ENCODE data around the gene OSER1. TPM values are rescaled to one million over a fixed set of nuclear protein-coding genes. Genes with fewer than 3 reads are reported as not detected.

The OSER1 gene
- polyA plus RNA-seq, 1 of the 3 experiments (the other 2 are of a cell fraction) = 22.3 TPM

GRCh38 chr20:44151621-44152416, 58.8 kb downstream of the OSER1 start (continued):
- TF ChIP-seq REST (IDR thresholded peaks at IDR 0.05; ENCODE audit: low read depth, low read length) (no peak), NRF1 (IDR thresholded peaks at IDR 0.05; ENCODE audit: low read depth, low read length) (no peak), MEF2A (IDR thresholded peaks at IDR 0.05; ENCODE audit: borderline replicate concordance, low read depth) (no peak), RCOR1 (IDR thresholded peaks at IDR 0.05; ENCODE audit: low read length) (no peak), YY1 (IDR thresholded peaks at IDR 0.05; ENCODE audit: low read depth) (no peak), GABPA (IDR thresholded peaks at IDR 0.05; ENCODE audit: low read depth) (no peak), POLR2AphosphoS5 (IDR thresholded peaks at IDR 0.05; ENCODE audit: low read depth, low read length) (no peak)

- CTCF ChIA-PET = interaction anchor here (3.0 kb wide), 1 partner anchor 29 kb away, joined by 13 read pairs; no protein-coding TSS in a partner anchor
- no peak for TF ChIP-seq USF2 (IDR thresholded peaks at IDR 0.05; ENCODE audit: borderline replicate concordance, low read depth, low read length)
- no peak for TF ChIP-seq JUND (IDR thresholded peaks at IDR 0.05)
- no peak for TF ChIP-seq MEF2A (IDR thresholded peaks at IDR 0.05; ENCODE audit: borderline replicate concordance, low read depth)
These were observed 64.3 kb downstream of the OSER1 start for GRCh38 chr20:44146272-44146671.

More at GRCh38 chr20:44146272-44146671, 64.3 kb downstream of the OSER1 start:
- no peaks in the 10 kb centered on the region for H3K9me2 ChIP-seq
- 77% methylated on average over 4 of the region's 4 CpGs for WGBS (ENCODE audit: low lambda C conversion rate)
- no peaks in the 10 kb centered on the region for H3K79me2 ChIP-seq (ENCODE audit: insufficient read depth)
- no peak overlapping the region for H3K4me2 ChIP-seq
- no peaks in the 10 kb centered on the region for H3K4me1 ChIP-seq (ENCODE audit: control insufficient read depth in 1 of 2, insufficient read depth in 2 of 2, low read depth in 1 of 2, low read length in 1 of 2)
- H3K9me3 ChIP-seq = no peaks in the 10 kb centered on the region
- no peak overlapping the region for H2AFZ ChIP-seq (ENCODE audit: low read depth)
- H3K36me3 ChIP-seq (replicated peaks in 1 of 2; ENCODE audit: control insufficient read depth in 1 of 2, insufficient read depth in 2 of 2, low read length in 1 of 2) = peaks cover 0 to 3% of the 10 kb centered on the region in 2 experiments
- no peak overlapping the region for H3K27ac ChIP-seq (ENCODE audit: low read depth in 2 of 2, low read length in 1 of 2)
- H3K9ac ChIP-seq = no peak overlapping the region
- no peaks in the 10 kb centered on the region for H3K27me3 ChIP-seq (ENCODE audit: insufficient read depth)
- H4K20me1 ChIP-seq (ENCODE audit: insufficient read depth) = no peaks in the 10 kb centered on the region
- no peaks in the 10 kb centered on the region for H3F3A ChIP-seq (replicated peaks; ENCODE audit: insufficient read depth)
- no peak for DNase-seq
- POLR2A ChIA-PET = no interaction called here
- no peak overlapping the region for H3K4me3 ChIP-seq (ENCODE audit: low read depth in 2 of 2, low read length in 1 of 2)

Other genes with a start within 250 kb of the OSER1 start
- gene JPH2, start 23.6 kb downstream of the OSER1 start, polyA plus RNA-seq (2012; rRNA removed) = 0.67 and 0.75 TPM in 2 replicates
- 0.30 and 0.55 TPM in 2 replicates for gene GDAP1L1, start 36.5 kb upstream of the OSER1 start, polyA plus RNA-seq (2012; rRNA removed)
- 2.8 and 3.6 TPM in 2 replicates for gene FITM2, start 100.4 kb upstream of the OSER1 start, polyA plus RNA-seq (2012; rRNA removed)
- gene R3HDML, start 126.3 kb upstream of the OSER1 start, polyA plus RNA-seq (2012; rRNA removed) = not detected in 2 replicates
- gene HNF4A, start 144.9 kb upstream of the OSER1 start, polyA plus RNA-seq (2012; rRNA removed) = not detected in 2 replicates

Measured in SK-N-SH (cell line).